ENCODE results near the gene HEYL. TPM values are rescaled to one million over a fixed set of nuclear protein-coding genes. Genes with fewer than 3 reads are reported as not detected.

The HEYL gene
- total RNA-seq, 3 donors from 2014 or later (not counting 1 experiment from before 2014, with no cell fraction given) = not detected

DNA sequence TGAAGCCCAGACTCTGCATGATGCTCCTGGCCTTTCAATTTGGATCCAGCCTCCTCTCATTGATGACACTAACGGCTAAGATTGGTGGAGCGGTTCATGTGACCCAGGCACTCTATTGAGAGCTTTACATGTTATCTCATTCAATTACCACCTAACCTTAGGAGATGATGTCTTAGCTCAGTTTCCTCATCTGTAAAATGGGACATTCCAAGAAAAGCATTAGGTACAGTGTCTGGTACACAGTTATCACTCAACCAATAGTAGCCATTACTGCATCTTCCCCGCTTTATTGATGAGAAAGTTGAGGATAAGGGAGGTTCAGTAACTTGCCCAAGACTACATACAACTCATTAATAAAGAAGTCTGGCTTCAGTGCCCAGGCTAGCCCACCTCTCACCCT is 17.0 kb downstream of the HEYL start:
- no peaks in the 10 kb centered on the region for H3K36me3 ChIP-seq (ENCODE audit: control insufficient read depth, insufficient read depth, low read length)
- intact Hi-C loops (cut with micrococcal nuclease) = no loop called here
- ATAC-seq (no peak), DNase-seq (no peak)
- Mint-ChIP-seq H3K27ac (no peak overlapping the region), H3K27me3 (ENCODE audit: low read depth in 2 of 2) (peaks cover 0 to 16% of the 10 kb centered on the region in 2 donors), H3K4me1 (no peaks in the 10 kb centered on the region), H3K9me3 (no peaks in the 10 kb centered on the region), H3K36me3 (no peaks in the 10 kb centered on the region), H3K4me3 (no peak overlapping the region)
- TF ChIP-seq, protein P1, sequence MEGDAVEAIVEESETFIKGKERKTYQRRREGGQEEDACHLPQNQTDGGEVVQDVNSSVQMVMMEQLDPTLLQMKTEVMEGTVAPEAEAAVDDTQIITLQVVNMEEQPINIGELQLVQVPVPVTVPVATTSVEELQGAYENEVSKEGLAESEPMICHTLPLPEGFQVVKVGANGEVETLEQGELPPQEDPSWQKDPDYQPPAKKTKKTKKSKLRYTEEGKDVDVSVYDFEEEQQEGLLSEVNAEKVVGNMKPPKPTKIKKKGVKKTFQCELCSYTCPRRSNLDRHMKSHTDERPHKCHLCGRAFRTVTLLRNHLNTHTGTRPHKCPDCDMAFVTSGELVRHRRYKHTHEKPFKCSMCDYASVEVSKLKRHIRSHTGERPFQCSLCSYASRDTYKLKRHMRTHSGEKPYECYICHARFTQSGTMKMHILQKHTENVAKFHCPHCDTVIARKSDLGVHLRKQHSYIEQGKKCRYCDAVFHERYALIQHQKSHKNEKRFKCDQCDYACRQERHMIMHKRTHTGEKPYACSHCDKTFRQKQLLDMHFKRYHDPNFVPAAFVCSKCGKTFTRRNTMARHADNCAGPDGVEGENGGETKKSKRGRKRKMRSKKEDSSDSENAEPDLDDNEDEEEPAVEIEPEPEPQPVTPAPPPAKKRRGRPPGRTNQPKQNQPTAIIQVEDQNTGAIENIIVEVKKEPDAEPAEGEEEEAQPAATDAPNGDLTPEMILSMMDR (IDR thresholded peaks at IDR 0.05) = no peak
- H3K27me3 ChIP-seq (ENCODE audit: control insufficient read depth, insufficient read depth, low read length) = no peaks in the 10 kb centered on the region
- no peaks in the 10 kb centered on the region for H3K4me1 ChIP-seq (ENCODE audit: control insufficient read depth, insufficient read depth, low read length)
- no peak overlapping the region for H3K27ac ChIP-seq (ENCODE audit: low read length)
- 94% methylated on average over 2 of the region's 3 CpGs for WGBS (ENCODE audit: insufficient coverage)
- no peak overlapping the region for H3K4me3 ChIP-seq (ENCODE audit: low read length)
- no peaks in the 10 kb centered on the region for H3K9me3 ChIP-seq (ENCODE audit: control insufficient read depth, insufficient read depth, low read length)

DNA sequence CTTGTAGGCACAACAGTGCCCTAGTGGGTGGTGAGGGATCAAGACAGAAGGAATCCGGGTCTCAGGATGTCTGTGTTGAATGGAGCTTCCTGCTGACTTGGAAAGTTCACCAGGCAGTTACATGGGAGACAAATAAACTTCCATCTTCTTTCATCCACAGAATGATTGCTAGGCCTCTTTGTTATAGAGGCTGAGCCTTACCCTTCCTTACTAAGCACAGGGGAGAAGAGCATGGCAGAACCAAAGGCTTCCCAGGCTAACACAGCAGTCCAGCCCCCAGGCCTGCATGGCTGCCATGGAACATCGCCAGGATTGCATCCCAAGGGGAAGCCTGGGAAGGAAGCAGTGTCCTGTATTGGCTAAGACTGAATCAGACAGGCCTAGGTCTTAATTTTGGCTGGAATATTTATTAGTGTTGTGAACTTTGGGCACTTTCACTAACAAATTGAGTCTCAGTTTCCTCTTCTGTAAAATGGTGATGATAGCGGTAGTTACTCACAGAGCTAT is 18.7 kb downstream of the HEYL start:
- intact Hi-C loops (cut with micrococcal nuclease) = no loop called here
- ATAC-seq = no peak
- no peaks in the 10 kb centered on the region for H3K4me1 ChIP-seq (ENCODE audit: control insufficient read depth, insufficient read depth, low read length)
- H3K27ac ChIP-seq (ENCODE audit: low read length) = no peak overlapping the region
- H3K27me3 ChIP-seq (ENCODE audit: control insufficient read depth, insufficient read depth, low read length) = no peaks in the 10 kb centered on the region
- 91% methylated on average over 3 of the region's 3 CpGs for WGBS (ENCODE audit: insufficient coverage)
- no peaks in the 10 kb centered on the region for H3K36me3 ChIP-seq (ENCODE audit: control insufficient read depth, insufficient read depth, low read length)
- Mint-ChIP-seq H3K4me1 (no peaks in the 10 kb centered on the region), H3K36me3 (no peaks in the 10 kb centered on the region), H3K27ac (no peak overlapping the region), H3K4me3 (no peak overlapping the region), H3K9me3 (no peaks in the 10 kb centered on the region), H3K27me3 (ENCODE audit: low read depth in 2 of 2) (peaks cover 0 to 23% of the 10 kb centered on the region in 2 donors)
- H3K4me3 ChIP-seq (ENCODE audit: low read length) = no peak overlapping the region
- TF ChIP-seq, protein P1 (IDR thresholded peaks at IDR 0.05) = no peak
- no peak for DNase-seq
- H3K9me3 ChIP-seq (ENCODE audit: control insufficient read depth, insufficient read depth, low read length) = no peaks in the 10 kb centered on the region

DNA sequence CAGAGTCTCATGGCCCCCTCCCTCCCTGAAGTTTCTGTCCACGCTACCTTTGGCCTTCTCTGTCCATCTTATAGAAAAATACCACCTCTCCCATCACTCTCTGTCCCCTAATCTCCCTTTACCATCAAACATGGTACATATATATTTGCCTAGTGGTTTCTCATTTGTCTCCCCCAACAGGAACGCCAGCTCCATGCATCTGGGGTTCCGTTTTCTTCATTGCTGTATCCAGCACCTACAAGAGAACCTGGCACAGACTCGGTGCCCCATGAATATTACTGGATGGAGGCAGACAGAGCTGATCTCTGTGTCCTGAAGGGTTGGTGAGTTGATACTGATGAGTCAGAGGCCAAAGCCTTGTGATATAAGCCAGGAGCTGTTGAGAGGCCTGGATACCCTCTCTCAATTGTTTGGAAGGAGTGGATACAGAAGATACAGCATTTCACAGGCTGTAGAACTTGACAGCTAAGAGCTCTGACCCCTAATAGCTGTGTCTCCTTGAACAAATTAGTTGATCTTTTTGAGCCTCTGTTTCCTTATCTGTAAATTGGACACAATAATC is 21.9 kb downstream of the HEYL start:
- peak overlapping the region in 1 of 2 donors; percentile 48 for H3K27ac Mint-ChIP-seq
- DNase-seq (no peak), ATAC-seq (no peak)
- H3K4me1 Mint-ChIP-seq = no peaks in the 10 kb centered on the region
- H3K4me1 ChIP-seq (ENCODE audit: control insufficient read depth, insufficient read depth, low read length) = no peaks in the 10 kb centered on the region
- no peak overlapping the region for H3K27ac ChIP-seq (ENCODE audit: low read length)
- H3K4me3 Mint-ChIP-seq = no peak overlapping the region
- TF ChIP-seq, protein P1 (IDR thresholded peaks at IDR 0.05) = no peak
- no peaks in the 10 kb centered on the region for H3K9me3 Mint-ChIP-seq
- no peaks in the 10 kb centered on the region for H3K27me3 ChIP-seq (ENCODE audit: control insufficient read depth, insufficient read depth, low read length)
- H3K36me3 Mint-ChIP-seq = no peaks in the 10 kb centered on the region
- H3K4me3 ChIP-seq (ENCODE audit: low read length) = no peak overlapping the region
- intact Hi-C loops (cut with micrococcal nuclease) = no loop called here
- 93% methylated on average over 4 of the region's 4 CpGs for WGBS (ENCODE audit: insufficient coverage)
- H3K27me3 Mint-ChIP-seq (ENCODE audit: low read depth in 2 of 2) = peaks cover 0 to 9% of the 10 kb centered on the region in 2 donors
- H3K36me3 ChIP-seq (ENCODE audit: control insufficient read depth, insufficient read depth, low read length) = no peaks in the 10 kb centered on the region
- no peaks in the 10 kb centered on the region for H3K9me3 ChIP-seq (ENCODE audit: control insufficient read depth, insufficient read depth, low read length)
